ENCODE data around the gene TRIM10. TPM values are rescaled to one million over a fixed set of nuclear protein-coding genes. Genes with fewer than 3 reads are reported as not detected.

TRIM10 gene
- total RNA-seq, 3 donors from 2014 or later (not counting 1 experiment from before 2014, with no cell fraction given), result not detected

DNA sequence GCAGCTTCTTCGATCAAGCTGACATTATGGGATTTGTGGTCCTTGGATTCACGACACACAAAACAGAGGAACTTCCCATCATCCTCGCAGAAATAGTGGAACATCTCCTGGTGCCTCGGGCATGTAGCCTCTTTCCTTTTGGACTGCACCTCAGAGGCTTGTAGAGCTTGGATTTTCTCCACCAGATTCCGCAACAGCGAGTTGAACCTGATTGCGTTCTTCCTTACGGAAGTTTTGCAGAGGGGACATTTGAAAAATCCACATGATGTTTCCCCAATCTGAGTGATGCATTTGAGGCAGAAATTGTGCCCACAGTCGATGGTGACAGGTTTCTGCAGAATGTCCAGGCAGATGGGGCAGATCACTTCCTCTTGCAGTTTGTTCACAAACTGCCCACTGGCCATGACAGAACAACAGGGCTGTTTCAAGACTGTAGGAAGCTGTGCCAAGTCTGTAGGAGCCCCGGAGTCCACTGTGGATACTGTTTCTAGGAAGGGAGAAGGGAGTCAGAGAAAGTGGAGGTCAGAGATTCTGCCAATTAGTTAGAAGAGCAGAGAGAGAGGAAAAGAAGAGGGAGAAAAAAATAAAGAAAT lies 48.5 kb downstream of the TRIM10 start:
- TF ChIP-seq, protein P1, sequence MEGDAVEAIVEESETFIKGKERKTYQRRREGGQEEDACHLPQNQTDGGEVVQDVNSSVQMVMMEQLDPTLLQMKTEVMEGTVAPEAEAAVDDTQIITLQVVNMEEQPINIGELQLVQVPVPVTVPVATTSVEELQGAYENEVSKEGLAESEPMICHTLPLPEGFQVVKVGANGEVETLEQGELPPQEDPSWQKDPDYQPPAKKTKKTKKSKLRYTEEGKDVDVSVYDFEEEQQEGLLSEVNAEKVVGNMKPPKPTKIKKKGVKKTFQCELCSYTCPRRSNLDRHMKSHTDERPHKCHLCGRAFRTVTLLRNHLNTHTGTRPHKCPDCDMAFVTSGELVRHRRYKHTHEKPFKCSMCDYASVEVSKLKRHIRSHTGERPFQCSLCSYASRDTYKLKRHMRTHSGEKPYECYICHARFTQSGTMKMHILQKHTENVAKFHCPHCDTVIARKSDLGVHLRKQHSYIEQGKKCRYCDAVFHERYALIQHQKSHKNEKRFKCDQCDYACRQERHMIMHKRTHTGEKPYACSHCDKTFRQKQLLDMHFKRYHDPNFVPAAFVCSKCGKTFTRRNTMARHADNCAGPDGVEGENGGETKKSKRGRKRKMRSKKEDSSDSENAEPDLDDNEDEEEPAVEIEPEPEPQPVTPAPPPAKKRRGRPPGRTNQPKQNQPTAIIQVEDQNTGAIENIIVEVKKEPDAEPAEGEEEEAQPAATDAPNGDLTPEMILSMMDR (IDR thresholded peaks at IDR 0.05), result no peak
- no peaks in the 10 kb centered on the region for H3K36me3 ChIP-seq (ENCODE audit: control insufficient read depth, insufficient read depth, low read length)
- H3K27ac Mint-ChIP-seq, result no peak overlapping the region
- H3K9me3 Mint-ChIP-seq, result no peaks in the 10 kb centered on the region
- no peak overlapping the region for H3K4me3 Mint-ChIP-seq
- H3K4me3 ChIP-seq (ENCODE audit: low read length), result no peak overlapping the region
- WGBS (ENCODE audit: insufficient coverage), result 74% methylated on average over 10 of the region's 10 CpGs
- DNase-seq (no peak), ATAC-seq (no peak)
- H3K27me3 ChIP-seq (ENCODE audit: control insufficient read depth, insufficient read depth, low read length), result peaks cover 7% of the 10 kb centered on the region
- H3K27me3 Mint-ChIP-seq (ENCODE audit: low read depth in 2 of 2), result peaks cover 38 to 65% of the 10 kb centered on the region in 2 donors
- no peak overlapping the region for H3K27ac ChIP-seq (ENCODE audit: low read length)
- no peaks in the 10 kb centered on the region for H3K9me3 ChIP-seq (ENCODE audit: control insufficient read depth, insufficient read depth, low read length)
- intact Hi-C loops (cut with micrococcal nuclease), result no loop called here
- H3K36me3 Mint-ChIP-seq, result no peaks in the 10 kb centered on the region
- H3K4me1 Mint-ChIP-seq, result no peaks in the 10 kb centered on the region
- H3K4me1 ChIP-seq (ENCODE audit: control insufficient read depth, insufficient read depth, low read length), result no peaks in the 10 kb centered on the region

DNA sequence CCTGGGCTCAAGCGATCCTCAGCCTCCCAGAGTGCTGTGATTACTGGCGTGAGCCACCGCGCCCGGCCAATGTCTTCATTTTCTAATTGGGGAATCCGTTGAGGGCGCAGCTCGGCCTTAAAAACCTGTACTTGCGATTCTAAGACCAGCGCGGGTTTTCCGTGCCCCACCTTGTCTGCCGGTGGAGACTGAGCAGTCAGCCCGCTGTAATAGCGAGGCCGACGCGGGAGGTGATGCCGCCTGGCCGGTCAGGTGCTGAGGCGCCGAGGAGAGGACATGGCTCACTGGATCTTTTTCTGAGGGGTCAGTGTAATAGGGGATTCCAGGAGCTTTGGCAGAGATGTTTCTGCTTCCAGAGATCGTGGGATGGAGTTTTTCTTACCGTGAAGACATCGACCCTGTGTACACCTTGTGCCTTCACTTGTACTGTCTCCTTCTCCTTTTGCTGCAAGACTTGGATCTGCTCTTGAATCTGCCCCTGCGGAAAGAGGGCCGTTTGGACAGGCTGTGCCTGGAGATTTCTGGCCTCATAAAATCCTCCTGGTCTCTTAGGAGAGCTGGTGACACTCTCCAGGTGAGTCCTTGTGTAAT lies 49.6 kb downstream of the TRIM10 start:
- 57% methylated on average over 27 of the region's 27 CpGs for WGBS (ENCODE audit: insufficient coverage)
- H3K4me3 Mint-ChIP-seq, result no peak overlapping the region
- Histone ChIP-seq H3K27me3 (ENCODE audit: control insufficient read depth, insufficient read depth, low read length) (peaks cover 7% of the 10 kb centered on the region), H3K27ac (ENCODE audit: low read length) (no peak overlapping the region), H3K4me1 (ENCODE audit: control insufficient read depth, insufficient read depth, low read length) (no peaks in the 10 kb centered on the region), H3K4me3 (ENCODE audit: low read length) (no peak overlapping the region), H3K9me3 (ENCODE audit: control insufficient read depth, insufficient read depth, low read length) (no peaks in the 10 kb centered on the region), H3K36me3 (ENCODE audit: control insufficient read depth, insufficient read depth, low read length) (no peaks in the 10 kb centered on the region)
- ATAC-seq, result no peak
- H3K9me3 Mint-ChIP-seq, result no peaks in the 10 kb centered on the region
- DNase-seq, result no peak
- no peak overlapping the region for H3K27ac Mint-ChIP-seq
- H3K27me3 Mint-ChIP-seq (ENCODE audit: low read depth in 2 of 2), result peaks cover 43 to 67% of the 10 kb centered on the region in 2 donors
- H3K4me1 Mint-ChIP-seq, result no peaks in the 10 kb centered on the region
- no peaks in the 10 kb centered on the region for H3K36me3 Mint-ChIP-seq
- intact Hi-C loops (cut with micrococcal nuclease), result no loop called here
- TF ChIP-seq, protein P1 (IDR thresholded peaks at IDR 0.05), result no peak

GRCh38 chr6:30104661-30105060 lies 56.4 kb downstream of the TRIM10 start:
- 89% methylated on average over 1 of the region's 2 CpGs for WGBS (ENCODE audit: insufficient coverage)
- TF ChIP-seq, protein P1 (IDR thresholded peaks at IDR 0.05), result no peak
- no peaks in the 10 kb centered on the region for H3K9me3 Mint-ChIP-seq
- peaks cover 34 to 37% of the 10 kb centered on the region in 2 donors for H3K4me1 Mint-ChIP-seq
- DNase-seq (no peak), ATAC-seq (no peak)
- Histone ChIP-seq H3K27me3 (ENCODE audit: control insufficient read depth, insufficient read depth, low read length) (peaks cover 25% of the 10 kb centered on the region), H3K4me1 (ENCODE audit: control insufficient read depth, insufficient read depth, low read length) (peaks cover 38% of the 10 kb centered on the region), H3K36me3 (ENCODE audit: control insufficient read depth, insufficient read depth, low read length) (no peaks in the 10 kb centered on the region), H3K9me3 (ENCODE audit: control insufficient read depth, insufficient read depth, low read length) (no peaks in the 10 kb centered on the region), H3K27ac (ENCODE audit: low read length) (no peak overlapping the region), H3K4me3 (ENCODE audit: low read length) (no peak overlapping the region)
- H3K4me3 Mint-ChIP-seq, result no peak overlapping the region
- intact Hi-C loops (cut with micrococcal nuclease), result loop anchor here (5.0 kb wide), 1 partner anchor 293 kb away; no protein-coding TSS in a partner anchor
- peaks cover 40 to 49% of the 10 kb centered on the region in 2 donors for H3K27me3 Mint-ChIP-seq (ENCODE audit: low read depth in 2 of 2)
- no peak overlapping the region for H3K27ac Mint-ChIP-seq
- H3K36me3 Mint-ChIP-seq, result no peaks in the 10 kb centered on the region
